Mammary epithelial cell (primary cell): ENCODE measurements around the gene ELP2.
"Not testable (repeated sequence)": the region's sequence is repeated elsewhere in the genome, so short reads cannot be mapped to it uniquely, and the experiment has no call there.

Experiments
- EZH2 ChIP-seq: IDR thresholded peaks from 2 replicates; pipeline ENCODE4 v1.6.1; 2012; ENCODE audit warnings: low read length, inconsistent platforms, borderline replicate concordance
- TF ChIP-seq, protein P1 (sequence below), 2 donors: IDR thresholded peaks in 1 of 2; conservative IDR thresholded peaks in 1 of 2; 2 replicates each; pipeline ENCODE4 v1.5.1; 2011 to 2012; ENCODE audit warnings: inconsistent platforms in 2 of 2, low read length in 2 of 2, mild to moderate bottlenecking in 2 of 2, control low read depth in 1 of 2, low read depth in 1 of 2; ENCODE audit not compliant: insufficient read depth in 1 of 2; ENCODE audit errors: extremely low read depth in 1 of 2

DNA sequence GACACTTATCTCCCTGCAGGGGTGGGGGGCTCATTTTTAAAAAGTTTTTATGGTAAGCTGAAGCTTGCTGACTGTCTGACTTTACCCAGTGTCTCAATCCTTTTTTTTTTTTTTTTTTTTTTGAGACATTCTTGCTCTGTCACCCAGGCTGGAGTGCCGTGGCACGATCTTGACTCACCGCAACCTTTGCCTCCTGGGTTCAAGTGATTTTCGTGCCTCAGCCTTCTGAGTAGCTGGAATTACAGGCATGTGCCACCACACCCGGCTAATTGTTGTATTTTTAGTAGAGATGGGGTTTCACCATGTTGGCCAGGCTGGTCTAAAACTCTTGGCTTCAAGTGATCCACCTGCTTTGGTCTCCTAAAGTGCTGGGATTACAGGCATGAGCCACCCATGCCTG, 37.6 kb upstream of the ELP2 start:
- TF ChIP-seq EZH2, result not testable (repeated sequence)
- TF ChIP-seq, protein P1, sequence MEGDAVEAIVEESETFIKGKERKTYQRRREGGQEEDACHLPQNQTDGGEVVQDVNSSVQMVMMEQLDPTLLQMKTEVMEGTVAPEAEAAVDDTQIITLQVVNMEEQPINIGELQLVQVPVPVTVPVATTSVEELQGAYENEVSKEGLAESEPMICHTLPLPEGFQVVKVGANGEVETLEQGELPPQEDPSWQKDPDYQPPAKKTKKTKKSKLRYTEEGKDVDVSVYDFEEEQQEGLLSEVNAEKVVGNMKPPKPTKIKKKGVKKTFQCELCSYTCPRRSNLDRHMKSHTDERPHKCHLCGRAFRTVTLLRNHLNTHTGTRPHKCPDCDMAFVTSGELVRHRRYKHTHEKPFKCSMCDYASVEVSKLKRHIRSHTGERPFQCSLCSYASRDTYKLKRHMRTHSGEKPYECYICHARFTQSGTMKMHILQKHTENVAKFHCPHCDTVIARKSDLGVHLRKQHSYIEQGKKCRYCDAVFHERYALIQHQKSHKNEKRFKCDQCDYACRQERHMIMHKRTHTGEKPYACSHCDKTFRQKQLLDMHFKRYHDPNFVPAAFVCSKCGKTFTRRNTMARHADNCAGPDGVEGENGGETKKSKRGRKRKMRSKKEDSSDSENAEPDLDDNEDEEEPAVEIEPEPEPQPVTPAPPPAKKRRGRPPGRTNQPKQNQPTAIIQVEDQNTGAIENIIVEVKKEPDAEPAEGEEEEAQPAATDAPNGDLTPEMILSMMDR (conservative IDR thresholded peaks at IDR 0.05 in 1 of 2, IDR thresholded peaks at IDR 0.05 in 1 of 2; ENCODE audit: extremely low read depth in 1 of 2, insufficient read depth in 1 of 2, low read depth in 1 of 2, low read length in 2 of 2), result not testable (repeated sequence)
